Measurements from ENCODE around the gene SNRK.

DNA sequence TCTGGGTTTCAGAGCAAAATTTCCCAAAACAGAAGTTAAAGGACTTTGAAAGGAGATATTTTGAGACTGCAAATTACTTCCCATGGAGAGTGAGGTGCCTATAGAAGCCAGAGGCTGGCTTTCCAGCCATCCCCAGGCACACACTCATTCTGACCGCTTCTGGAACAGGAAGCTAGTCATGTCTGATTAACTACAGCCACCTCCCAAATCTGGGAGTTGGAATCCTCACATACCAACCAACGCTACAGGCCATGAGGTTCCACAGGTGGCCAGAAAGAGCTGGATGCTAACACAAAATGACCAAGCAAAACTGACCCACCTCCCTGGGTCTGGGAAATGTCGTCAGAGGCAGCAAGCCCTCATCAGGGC, 87.2 kb downstream of the SNRK start:
- TF ChIP-seq FOXK2 (IDR thresholded peaks at IDR 0.05) = no peak
- TF ChIP-seq CTCF (CRISPR knock-in tag; IDR thresholded peaks at IDR 0.05) = no peak

Data from HepG2 (cell line).